MCF 10A (cell line): ENCODE measurements around the gene SLC35E2B. TPM values are rescaled to one million over a fixed set of nuclear protein-coding genes. Genes with fewer than 3 reads are reported as not detected.

ENCODE experiments used
- BruUV-seq: library from RNA; stranded (reverse); fragments of 400-500 nt; replicated peaks from 2 replicates; lab custom pipeline; 2021; lab: Mats Ljungman, UMichigan
- CTCF ChIA-PET: fragments of 300-600 bp; sonication (Branson Sonifier 250); formaldehyde crosslinking; extraction: SDS; loops from one replicate; lab custom pipeline; 2021; ENCODE audit warnings: antibody characterized with exemption, inconsistent platforms; lab: Yijun Ruan, JAX
- POLR2A ChIA-PET: fragments of 300-600, 350-650 bp; sonication (Branson Sonifier 250); formaldehyde crosslinking; extraction: SDS; loops from one replicate; lab custom pipeline; 2020; ENCODE audit warnings: antibody characterized with exemption, inconsistent platforms; lab: Yijun Ruan, JAX
- DNase-seq: peaks from one replicate; pipeline ENCODE4 v3.0.0-alpha.2; 2018; ENCODE audit not compliant: unreplicated experiment
- H3K27ac Mint-ChIP-seq: one replicate; pipeline ENCODE4 v1.8.0; 2022; ENCODE audit warnings: mild to moderate bottlenecking, low read depth, mixed read lengths; ENCODE audit not compliant: unreplicated experiment
- H3K27me3 Mint-ChIP-seq: one replicate; pipeline ENCODE4 v1.8.0; 2022; ENCODE audit warnings: mixed read lengths; ENCODE audit not compliant: insufficient read depth, unreplicated experiment
- H3K36me3 Mint-ChIP-seq: one replicate; pipeline ENCODE4 v1.8.0; 2022; ENCODE audit warnings: mild to moderate bottlenecking, moderate library complexity, mixed read lengths; ENCODE audit not compliant: insufficient read depth, unreplicated experiment
- H3K4me1 Mint-ChIP-seq: one replicate; pipeline ENCODE4 v1.8.0; 2022; ENCODE audit warnings: mixed read lengths; ENCODE audit not compliant: insufficient read depth, unreplicated experiment
- H3K4me3 Mint-ChIP-seq: one replicate; pipeline ENCODE4 v1.8.0; 2022; ENCODE audit warnings: mild to moderate bottlenecking, moderate library complexity, mixed read lengths; ENCODE audit not compliant: unreplicated experiment
- H3K9me3 Mint-ChIP-seq: one replicate; pipeline ENCODE4 v1.8.0; 2022; ENCODE audit warnings: mixed read lengths; ENCODE audit not compliant: unreplicated experiment
- intact Hi-C: fragments of 100-400 bp; cut with micrococcal nuclease; formaldehyde crosslinking; loops from 2 replicates; pipeline ENCODE4 v1.14.1; 2022
- total RNA-seq: library from RNA; stranded (reverse); gene quantifications from 2 replicates; pipeline ENCODE4 v1.2.3, GENCODE V29; 2022
- TF ChIP-seq, protein P1 (sequence below): fragments of 200-600 bp; IDR thresholded peaks from one replicate; pipeline ENCODE4 v1.8.0; 2022; ENCODE audit warnings: antibody characterized with exemption, mild to moderate bottlenecking; ENCODE audit not compliant: unreplicated experiment

SLC35E2B gene
- total RNA-seq, 1 experiment from 2014 or later, result 35.4 TPM

DNA sequence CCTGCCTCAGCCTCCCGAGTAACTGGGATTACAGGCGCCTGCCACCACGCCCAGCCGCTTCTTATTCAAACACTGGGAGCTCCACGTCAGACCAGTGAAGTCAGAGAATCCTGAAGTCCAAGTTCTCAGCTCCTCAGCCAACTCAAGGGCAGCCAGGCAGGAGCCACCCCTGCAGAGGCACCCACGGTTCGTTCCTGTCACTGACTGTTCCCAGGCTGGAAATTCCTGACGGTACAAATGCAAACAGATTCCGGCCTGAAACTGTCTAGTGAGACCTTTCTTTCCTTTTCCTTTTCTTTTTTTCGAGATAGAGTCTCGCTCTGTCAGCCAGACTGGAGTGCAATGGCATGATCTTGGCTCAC is 11.7 kb downstream of the SLC35E2B start:
- CTCF ChIA-PET, result interaction anchor here (0.9 kb wide), 1 partner anchor 16 kb away, joined by 3 read pairs; no protein-coding TSS in a partner anchor
- Mint-ChIP-seq H3K9me3 (no peaks in the 10 kb centered on the region), H3K4me1 (peaks cover 13% of the 10 kb centered on the region), H3K27ac (no peak overlapping the region), H3K27me3 (no peaks in the 10 kb centered on the region), H3K36me3 (peaks cover 39% of the 10 kb centered on the region), H3K4me3 (no peak overlapping the region)
- no TSS peak for BruUV-seq
- intact Hi-C loops, result no loop called here
- POLR2A ChIA-PET, result interaction anchor here (0.7 kb wide), 2 partner anchors 29 to 53 kb away, joined by 3 to 5 read pairs; no protein-coding TSS in a partner anchor
- TF ChIP-seq, protein P1, sequence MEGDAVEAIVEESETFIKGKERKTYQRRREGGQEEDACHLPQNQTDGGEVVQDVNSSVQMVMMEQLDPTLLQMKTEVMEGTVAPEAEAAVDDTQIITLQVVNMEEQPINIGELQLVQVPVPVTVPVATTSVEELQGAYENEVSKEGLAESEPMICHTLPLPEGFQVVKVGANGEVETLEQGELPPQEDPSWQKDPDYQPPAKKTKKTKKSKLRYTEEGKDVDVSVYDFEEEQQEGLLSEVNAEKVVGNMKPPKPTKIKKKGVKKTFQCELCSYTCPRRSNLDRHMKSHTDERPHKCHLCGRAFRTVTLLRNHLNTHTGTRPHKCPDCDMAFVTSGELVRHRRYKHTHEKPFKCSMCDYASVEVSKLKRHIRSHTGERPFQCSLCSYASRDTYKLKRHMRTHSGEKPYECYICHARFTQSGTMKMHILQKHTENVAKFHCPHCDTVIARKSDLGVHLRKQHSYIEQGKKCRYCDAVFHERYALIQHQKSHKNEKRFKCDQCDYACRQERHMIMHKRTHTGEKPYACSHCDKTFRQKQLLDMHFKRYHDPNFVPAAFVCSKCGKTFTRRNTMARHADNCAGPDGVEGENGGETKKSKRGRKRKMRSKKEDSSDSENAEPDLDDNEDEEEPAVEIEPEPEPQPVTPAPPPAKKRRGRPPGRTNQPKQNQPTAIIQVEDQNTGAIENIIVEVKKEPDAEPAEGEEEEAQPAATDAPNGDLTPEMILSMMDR, result no peak
- DNase-seq, result no peak

GRCh38 chr1:1680031-1680911 is 12.3 kb downstream of the SLC35E2B start:
- no TSS peak for BruUV-seq

GRCh38 chr1:1678581-1679380 is 13.8 kb downstream of the SLC35E2B start:
- H3K27ac Mint-ChIP-seq, result peak overlapping the region; percentile 42
- no peaks in the 10 kb centered on the region for H3K9me3 Mint-ChIP-seq
- TF ChIP-seq, protein P1, result peak; percentile 21
- peaks cover 8% of the 10 kb centered on the region for H3K4me1 Mint-ChIP-seq
- BruUV-seq, result no TSS peak
- POLR2A ChIA-PET, result no interaction called here
- intact Hi-C loops, result no loop called here
- CTCF ChIA-PET, result interaction anchor here (0.5 kb wide), 2 partner anchors 65 to 105 kb away, joined by 4 to 5 read pairs; no protein-coding TSS in a partner anchor
- H3K27me3 Mint-ChIP-seq, result no peaks in the 10 kb centered on the region
- peaks cover 42% of the 10 kb centered on the region for H3K36me3 Mint-ChIP-seq
- no peak for DNase-seq
- H3K4me3 Mint-ChIP-seq, result no peak overlapping the region

More at GRCh38 chr1:1680031-1680911, 12.3 kb downstream of the SLC35E2B start:
- Mint-ChIP-seq H3K36me3 (peaks cover 32% of the 10 kb centered on the region), H3K4me1 (peaks cover 10% of the 10 kb centered on the region), H3K27me3 (no peaks in the 10 kb centered on the region), H3K4me3 (no peak overlapping the region), H3K27ac (no peak overlapping the region), H3K9me3 (no peaks in the 10 kb centered on the region)
- intact Hi-C loops, result no loop called here
- TF ChIP-seq, protein P1, result no peak
- CTCF ChIA-PET, result interaction anchor here (0.6 to 0.9 kb wide), 2 partner anchors 15 to 39 kb away, joined by 3 read pairs; no protein-coding TSS in a partner anchor
- no peak for DNase-seq
- POLR2A ChIA-PET, result interaction anchor here (0.7 kb wide), 1 partner anchor 52 kb away, joined by 5 read pairs; no protein-coding TSS in a partner anchor
